Measurements from ENCODE around the gene AQP11.

AQP11 gene

DNA sequence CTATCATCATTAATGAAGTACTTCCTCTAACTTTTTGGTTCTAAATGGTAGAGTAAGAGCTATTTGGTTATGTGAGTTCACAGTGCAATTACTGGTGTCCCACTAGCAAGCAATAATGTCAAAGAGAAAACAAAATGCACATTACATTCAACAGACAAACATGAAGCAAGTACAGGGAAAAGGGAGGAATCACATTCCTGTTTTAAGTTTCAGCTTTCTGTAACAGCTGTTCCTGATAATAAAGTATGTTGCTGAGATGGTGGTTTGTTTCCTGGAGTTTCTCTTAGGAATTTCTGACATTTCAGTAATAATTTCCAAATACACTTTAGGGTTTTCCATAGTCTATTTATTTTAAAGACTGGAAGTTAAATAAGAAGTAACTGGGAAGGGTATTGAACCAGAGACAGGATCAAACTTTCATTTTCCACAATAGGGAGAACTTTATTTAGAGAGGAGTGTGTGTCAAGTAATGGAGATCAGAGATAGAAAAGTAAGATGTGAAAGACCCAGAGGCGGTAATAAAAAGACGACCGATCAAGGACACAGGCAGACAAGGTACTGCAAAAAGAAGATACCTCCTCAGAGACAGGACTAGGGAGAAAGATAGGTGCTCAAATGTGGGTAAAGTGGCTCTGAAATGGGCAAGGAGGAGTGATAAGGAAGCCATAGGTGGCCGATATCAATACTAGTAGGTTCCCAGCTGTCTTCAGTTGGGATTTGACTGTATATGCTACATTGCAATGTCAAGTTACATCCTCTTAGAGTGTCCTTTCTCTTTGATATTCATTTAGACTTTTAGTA is 68.7 kb downstream of the AQP11 start:
- Histone ChIP-seq H3K27ac (no peak overlapping the region), H3K36me3 (ENCODE audit: control insufficient read depth, insufficient read depth, low read length) (no peaks in the 10 kb centered on the region), H3K4me3 (ENCODE audit: low read depth, low read length) (no peak overlapping the region), H2AFZ (no peak overlapping the region), H3K27me3 (ENCODE audit: control insufficient read depth, insufficient read depth, low read length) (no peaks in the 10 kb centered on the region), H3K9ac (no peak overlapping the region), H3K79me2 (no peaks in the 10 kb centered on the region), H3K9me3 (ENCODE audit: control insufficient read depth, low read length) (no peaks in the 10 kb centered on the region), H3K4me1 (no peaks in the 10 kb centered on the region), H3K4me2 (ENCODE audit: low read length) (no peak overlapping the region)
- TF ChIP-seq CTCF (IDR thresholded peaks at IDR 0.05) = no peak

All from parathyroid adenoma (tissue), 2 donors.